ENCODE measurements around the gene HSPB6. TPM values are rescaled to one million over a fixed set of nuclear protein-coding genes. Genes with fewer than 3 reads are reported as not detected.
A peak's percentile ranks its signal among the peaks of the same experiment; 100 is the strongest.

Gene HSPB6
- polyA plus RNA-seq, 1 of the 3 experiments (the other 2 are of a cell fraction), result 0.43 TPM

DNA sequence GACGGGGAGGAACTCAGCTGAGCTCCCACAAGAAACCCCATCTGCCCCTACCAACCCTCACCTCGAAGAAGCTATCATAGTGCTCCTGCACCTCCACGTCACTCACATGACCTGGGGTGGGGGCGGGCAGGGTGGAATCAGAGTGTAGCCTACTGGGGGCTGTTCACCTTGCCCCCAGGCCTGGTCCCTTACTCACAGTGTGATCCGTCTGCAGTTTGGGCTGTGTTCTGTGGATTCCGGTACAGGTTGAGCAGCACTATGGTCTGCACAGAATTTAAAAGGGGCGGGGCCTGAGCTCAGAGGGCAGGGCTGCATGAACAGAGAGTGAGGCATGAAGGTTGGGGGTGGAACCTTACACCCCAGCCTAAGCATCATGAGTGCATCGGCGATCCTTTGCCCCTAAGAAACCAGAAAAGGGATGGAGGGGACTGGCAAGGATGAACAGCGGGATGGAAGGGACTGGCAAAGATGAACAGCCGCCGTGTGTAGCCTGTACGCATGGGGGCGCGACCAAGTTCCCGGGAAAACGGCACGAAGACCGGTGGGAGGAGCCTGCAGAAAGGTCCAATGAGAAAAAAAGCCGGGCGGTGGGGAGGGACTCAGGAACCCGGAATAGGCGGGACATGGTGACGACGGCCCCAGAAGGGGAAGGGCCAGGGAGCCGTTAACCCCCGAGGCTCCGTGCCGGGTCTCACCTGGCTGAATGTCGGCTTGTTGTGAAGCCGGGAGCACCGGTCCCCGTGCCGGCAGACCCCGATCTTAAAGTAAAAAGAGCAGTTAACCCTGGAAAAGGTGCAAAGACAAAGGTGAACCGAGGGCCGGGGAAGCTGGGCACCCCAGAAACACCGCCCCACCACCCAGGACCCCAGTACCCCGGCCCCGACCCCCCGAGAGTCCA lies 12.2 kb downstream of the HSPB6 start (continued):
- TF ChIP-seq SIN3A (IDR thresholded peaks at IDR 0.05; ENCODE audit: borderline replicate concordance, low read depth, low read length) (peak; percentile 54; the same call in 1 of the 2 replicates), TAF1 (IDR thresholded peaks at IDR 0.05; ENCODE audit: borderline replicate concordance, low read depth, low read length) (no peak), ELF1 (IDR thresholded peaks at IDR 0.05) (peak; percentile 65), FOXJ3 (CRISPR knock-in tag; IDR thresholded peaks at IDR 0.05) (no peak), GABPA (IDR thresholded peaks at IDR 0.05; ENCODE audit: low read depth) (no peak), JUND (IDR thresholded peaks at IDR 0.05) (no peak), CHD2 (IDR thresholded peaks at IDR 0.05; ENCODE audit: low read length, partially characterized antibody) (no peak), RAD21 (IDR thresholded peaks at IDR 0.05; ENCODE audit: low read length) (no peak), TEAD4 (IDR thresholded peaks at IDR 0.05; ENCODE audit: borderline replicate concordance, insufficient read depth) (no peak), RCOR1 (IDR thresholded peaks at IDR 0.05; ENCODE audit: low read length) (no peak), POLR2AphosphoS5 (IDR thresholded peaks at IDR 0.05; ENCODE audit: low read depth, low read length) (peak; percentile 53; the same call in 1 of the 2 replicates)
- TF ChIP-seq, protein P1, sequence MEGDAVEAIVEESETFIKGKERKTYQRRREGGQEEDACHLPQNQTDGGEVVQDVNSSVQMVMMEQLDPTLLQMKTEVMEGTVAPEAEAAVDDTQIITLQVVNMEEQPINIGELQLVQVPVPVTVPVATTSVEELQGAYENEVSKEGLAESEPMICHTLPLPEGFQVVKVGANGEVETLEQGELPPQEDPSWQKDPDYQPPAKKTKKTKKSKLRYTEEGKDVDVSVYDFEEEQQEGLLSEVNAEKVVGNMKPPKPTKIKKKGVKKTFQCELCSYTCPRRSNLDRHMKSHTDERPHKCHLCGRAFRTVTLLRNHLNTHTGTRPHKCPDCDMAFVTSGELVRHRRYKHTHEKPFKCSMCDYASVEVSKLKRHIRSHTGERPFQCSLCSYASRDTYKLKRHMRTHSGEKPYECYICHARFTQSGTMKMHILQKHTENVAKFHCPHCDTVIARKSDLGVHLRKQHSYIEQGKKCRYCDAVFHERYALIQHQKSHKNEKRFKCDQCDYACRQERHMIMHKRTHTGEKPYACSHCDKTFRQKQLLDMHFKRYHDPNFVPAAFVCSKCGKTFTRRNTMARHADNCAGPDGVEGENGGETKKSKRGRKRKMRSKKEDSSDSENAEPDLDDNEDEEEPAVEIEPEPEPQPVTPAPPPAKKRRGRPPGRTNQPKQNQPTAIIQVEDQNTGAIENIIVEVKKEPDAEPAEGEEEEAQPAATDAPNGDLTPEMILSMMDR (IDR thresholded peaks at IDR 0.05), result peak; percentile 52

DNA sequence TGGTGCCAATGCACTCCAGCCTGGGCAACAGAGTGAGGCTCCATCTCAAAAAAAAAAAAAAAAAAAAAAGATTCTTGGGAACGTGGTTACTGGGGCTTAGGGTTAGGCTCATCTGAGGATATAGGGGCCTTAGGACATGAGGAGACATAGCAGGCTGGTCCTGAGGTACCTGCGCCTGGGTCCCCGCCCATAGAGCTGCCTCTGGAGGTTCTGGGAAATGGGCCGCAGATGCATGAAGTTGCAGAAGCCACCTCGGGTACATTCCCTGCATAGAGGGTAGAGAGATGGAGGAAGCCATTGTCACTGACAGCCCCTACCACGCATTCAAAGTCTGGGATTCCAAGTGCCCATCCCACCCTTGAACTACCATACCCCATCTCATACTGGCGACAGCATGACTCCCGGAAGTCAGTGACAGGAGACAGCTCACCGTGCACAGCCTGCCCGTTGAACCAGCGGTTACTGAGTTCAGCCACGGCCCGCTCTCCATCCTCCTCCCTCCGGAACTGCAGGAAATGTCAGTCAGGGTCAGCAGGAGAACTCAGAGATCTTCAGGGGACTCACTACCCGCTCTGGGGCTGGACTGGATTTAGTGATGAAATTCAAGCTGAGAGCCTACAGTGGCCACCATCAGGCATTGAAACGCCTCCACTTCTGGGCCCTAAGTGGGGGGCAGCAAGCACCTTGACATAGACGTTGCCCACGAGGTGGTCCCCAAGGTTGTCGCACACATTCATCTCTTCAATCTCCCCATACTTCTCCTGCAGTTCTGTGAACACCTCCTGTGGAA lies 13.0 kb downstream of the HSPB6 start:
- Histone ChIP-seq H3K9me3 (no peaks in the 10 kb centered on the region), H3K36me3 (replicated peaks in 1 of 2; ENCODE audit: control insufficient read depth in 1 of 2, insufficient read depth in 2 of 2, low read length in 1 of 2) (peaks cover 6 to 12% of the 10 kb centered on the region in 2 experiments), H3K27me3 (ENCODE audit: insufficient read depth) (no peaks in the 10 kb centered on the region), H3K4me1 (ENCODE audit: control insufficient read depth in 1 of 2, insufficient read depth in 2 of 2, low read depth in 1 of 2, low read length in 1 of 2) (peaks cover 4 to 25% of the 10 kb centered on the region in 2 experiments; a peak in 3 of 4 replicates), H3K9ac (no peak overlapping the region), H3F3A (replicated peaks; ENCODE audit: insufficient read depth) (peaks cover 22% of the 10 kb centered on the region), H3K4me2 (peak overlapping the region; percentile 77), H3K9me2 (no peaks in the 10 kb centered on the region), H3K27ac (ENCODE audit: low read depth in 2 of 2, low read length in 1 of 2) (no peak overlapping the region; a peak in 1 of 4 replicates), H2AFZ (ENCODE audit: low read depth) (no peak overlapping the region), H3K79me2 (ENCODE audit: insufficient read depth) (peaks cover 27% of the 10 kb centered on the region), H4K20me1 (ENCODE audit: insufficient read depth) (no peaks in the 10 kb centered on the region), H3K4me3 (ENCODE audit: low read depth in 2 of 2, low read length in 1 of 2) (peak overlapping the region; percentile 83 to 95)
- POLR2A ChIA-PET, result interaction anchor here (1.2 kb wide), 1 partner anchor 13 kb away, joined by 5 read pairs; the partner anchor contains the start of gene HSPB6
- no peak for DNase-seq
- WGBS (ENCODE audit: low lambda C conversion rate), result 71% methylated on average over 18 of the region's 19 CpGs
- CTCF ChIA-PET, result interaction anchor here (0.7 to 2.4 kb wide), 5 partner anchors 8 to 76 kb away, joined by 3 to 11 read pairs (median 4); partner anchors contain the start of gene HSPB6
- TF ChIP-seq EZH2phosphoT487 (IDR thresholded peaks at IDR 0.05; ENCODE audit: borderline replicate concordance, low read depth) (no peak), JUND (IDR thresholded peaks at IDR 0.05) (no peak), FOXJ3 (CRISPR knock-in tag; IDR thresholded peaks at IDR 0.05) (no peak), TEAD4 (IDR thresholded peaks at IDR 0.05; ENCODE audit: borderline replicate concordance, insufficient read depth) (no peak), FOSL2 (IDR thresholded peaks at IDR 0.05; ENCODE audit: borderline replicate concordance, low read depth) (no peak), RAD21 (IDR thresholded peaks at IDR 0.05; ENCODE audit: low read length) (no peak), TCF12 (IDR thresholded peaks at IDR 0.05) (no peak), GABPA (IDR thresholded peaks at IDR 0.05; ENCODE audit: low read depth) (no peak), MXI1 (IDR thresholded peaks at IDR 0.05; ENCODE audit: low read depth, low read length) (no peak), ELF1 (IDR thresholded peaks at IDR 0.05) (no peak), MEF2A (IDR thresholded peaks at IDR 0.05; ENCODE audit: borderline replicate concordance, low read depth) (no peak), RXRA (IDR thresholded peaks at IDR 0.05; ENCODE audit: borderline replicate concordance, low read depth) (no peak)
- TF ChIP-seq, protein P1 (IDR thresholded peaks at IDR 0.05), result no peak
- TF ChIP-seq, protein P2, sequence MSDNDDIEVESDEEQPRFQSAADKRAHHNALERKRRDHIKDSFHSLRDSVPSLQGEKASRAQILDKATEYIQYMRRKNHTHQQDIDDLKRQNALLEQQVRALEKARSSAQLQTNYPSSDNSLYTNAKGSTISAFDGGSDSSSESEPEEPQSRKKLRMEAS (IDR thresholded peaks at IDR 0.05; ENCODE audit: low read depth), result no peak
- TF ChIP-seq, protein P3, sequence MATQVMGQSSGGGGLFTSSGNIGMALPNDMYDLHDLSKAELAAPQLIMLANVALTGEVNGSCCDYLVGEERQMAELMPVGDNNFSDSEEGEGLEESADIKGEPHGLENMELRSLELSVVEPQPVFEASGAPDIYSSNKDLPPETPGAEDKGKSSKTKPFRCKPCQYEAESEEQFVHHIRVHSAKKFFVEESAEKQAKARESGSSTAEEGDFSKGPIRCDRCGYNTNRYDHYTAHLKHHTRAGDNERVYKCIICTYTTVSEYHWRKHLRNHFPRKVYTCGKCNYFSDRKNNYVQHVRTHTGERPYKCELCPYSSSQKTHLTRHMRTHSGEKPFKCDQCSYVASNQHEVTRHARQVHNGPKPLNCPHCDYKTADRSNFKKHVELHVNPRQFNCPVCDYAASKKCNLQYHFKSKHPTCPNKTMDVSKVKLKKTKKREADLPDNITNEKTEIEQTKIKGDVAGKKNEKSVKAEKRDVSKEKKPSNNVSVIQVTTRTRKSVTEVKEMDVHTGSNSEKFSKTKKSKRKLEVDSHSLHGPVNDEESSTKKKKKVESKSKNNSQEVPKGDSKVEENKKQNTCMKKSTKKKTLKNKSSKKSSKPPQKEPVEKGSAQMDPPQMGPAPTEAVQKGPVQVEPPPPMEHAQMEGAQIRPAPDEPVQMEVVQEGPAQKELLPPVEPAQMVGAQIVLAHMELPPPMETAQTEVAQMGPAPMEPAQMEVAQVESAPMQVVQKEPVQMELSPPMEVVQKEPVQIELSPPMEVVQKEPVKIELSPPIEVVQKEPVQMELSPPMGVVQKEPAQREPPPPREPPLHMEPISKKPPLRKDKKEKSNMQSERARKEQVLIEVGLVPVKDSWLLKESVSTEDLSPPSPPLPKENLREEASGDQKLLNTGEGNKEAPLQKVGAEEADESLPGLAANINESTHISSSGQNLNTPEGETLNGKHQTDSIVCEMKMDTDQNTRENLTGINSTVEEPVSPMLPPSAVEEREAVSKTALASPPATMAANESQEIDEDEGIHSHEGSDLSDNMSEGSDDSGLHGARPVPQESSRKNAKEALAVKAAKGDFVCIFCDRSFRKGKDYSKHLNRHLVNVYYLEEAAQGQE (IDR thresholded peaks at IDR 0.05; ENCODE audit: low read depth, low read length), result no peak

All from SK-N-SH (cell line).